Erythroblast (primary cell): ENCODE data around the gene HYCC1.

Experiments
- DNase-seq, 2 experiments: peaks; one replicate each; lab custom pipeline; 2025; lab: John Stamatoyannopoulos, UW
- GATA1 ChIP-seq: IDR thresholded peaks from 2 replicates; pipeline ENCODE4 v1.6.1; 2011; ENCODE audit warnings: low read depth, mild to moderate bottlenecking, control low read depth, low read length, moderate library complexity
- POLR2A ChIP-seq: IDR thresholded peaks from 2 replicates; pipeline ENCODE4 v1.6.1; 2011; ENCODE audit warnings: mild to moderate bottlenecking, low read length

The HYCC1 gene

DNA sequence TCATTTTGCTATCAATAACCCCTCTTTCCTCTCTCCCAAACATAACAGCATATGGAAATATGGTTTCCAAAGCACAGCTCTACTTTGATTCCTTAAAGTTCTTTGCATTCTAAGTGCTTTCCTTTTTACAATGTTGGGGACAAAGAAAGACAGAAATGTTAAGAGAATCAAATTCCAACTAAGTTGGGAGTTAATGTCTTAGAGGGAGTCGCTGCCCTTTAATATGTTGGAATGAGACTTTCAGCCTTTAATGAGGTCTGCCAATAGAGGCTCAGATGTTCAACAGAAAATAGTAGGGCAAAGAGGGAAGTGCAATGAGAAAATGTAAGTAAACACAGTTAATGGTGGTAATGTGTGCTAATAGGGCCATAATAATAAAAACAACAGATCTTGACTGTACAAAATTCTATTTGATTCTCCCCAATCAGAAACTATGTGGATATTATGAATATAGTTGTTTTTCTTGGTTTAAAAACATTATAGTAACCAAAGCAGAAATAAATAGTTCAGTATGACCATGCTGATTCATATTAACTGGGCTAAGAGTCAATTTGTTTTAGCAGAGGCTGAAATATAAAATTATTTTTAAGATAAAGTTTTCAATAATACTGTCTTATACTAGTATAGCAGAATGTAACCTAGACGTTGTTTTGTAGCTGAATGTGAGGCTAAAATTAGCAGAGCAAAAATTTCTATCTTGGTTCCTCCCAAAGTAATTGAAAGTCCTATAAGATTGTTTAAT is 10.3 kb downstream of the HYCC1 start:
- DNase-seq, result no peak
- TF ChIP-seq GATA1 (no peak), POLR2A (no peak)

DNA sequence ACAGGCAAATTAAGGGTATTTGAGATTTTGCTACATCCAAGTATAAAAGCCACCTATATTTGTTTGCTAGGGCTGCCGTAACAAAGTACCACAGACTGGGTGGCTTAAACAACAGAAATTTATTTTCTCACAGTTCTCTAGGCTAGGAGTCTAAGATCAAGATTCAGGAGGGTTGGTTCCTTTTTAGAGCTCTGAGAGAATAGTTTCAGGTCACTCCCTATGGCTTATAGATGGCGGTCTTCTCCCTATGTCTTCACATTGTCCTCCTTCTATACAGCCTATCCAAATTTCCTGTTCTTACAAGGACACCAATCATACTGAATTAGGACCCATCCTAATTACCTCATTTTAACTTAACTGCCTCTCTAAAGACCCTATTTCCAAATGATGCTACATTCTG is 11.2 kb downstream of the HYCC1 start:
- no peak for DNase-seq

DNA sequence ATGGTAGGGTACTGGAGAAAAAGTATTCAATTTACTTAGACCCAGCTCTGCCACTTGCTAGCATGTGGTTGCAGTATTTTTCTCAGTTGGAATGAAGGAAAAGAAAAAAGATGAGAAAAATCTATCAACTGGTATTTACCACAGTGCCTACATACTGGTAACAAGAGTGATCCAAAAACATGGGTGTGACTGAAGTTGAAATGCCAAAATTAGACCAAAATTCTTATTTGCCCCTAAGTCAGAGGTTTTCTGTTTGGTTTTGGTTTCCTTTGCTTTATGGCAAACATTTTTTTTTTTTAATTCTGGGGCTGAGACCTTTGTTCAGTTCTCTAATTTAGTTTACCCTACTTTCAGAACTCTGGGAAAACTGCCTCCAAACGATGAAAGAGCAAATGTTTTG is 12.3 kb downstream of the HYCC1 start:
- TF ChIP-seq GATA1, result no peak
- no peak for TF ChIP-seq POLR2A

More for the DNA sequence above, 11.2 kb downstream of the HYCC1 start:
- TF ChIP-seq GATA1 (no peak), POLR2A (no peak)

DNA sequence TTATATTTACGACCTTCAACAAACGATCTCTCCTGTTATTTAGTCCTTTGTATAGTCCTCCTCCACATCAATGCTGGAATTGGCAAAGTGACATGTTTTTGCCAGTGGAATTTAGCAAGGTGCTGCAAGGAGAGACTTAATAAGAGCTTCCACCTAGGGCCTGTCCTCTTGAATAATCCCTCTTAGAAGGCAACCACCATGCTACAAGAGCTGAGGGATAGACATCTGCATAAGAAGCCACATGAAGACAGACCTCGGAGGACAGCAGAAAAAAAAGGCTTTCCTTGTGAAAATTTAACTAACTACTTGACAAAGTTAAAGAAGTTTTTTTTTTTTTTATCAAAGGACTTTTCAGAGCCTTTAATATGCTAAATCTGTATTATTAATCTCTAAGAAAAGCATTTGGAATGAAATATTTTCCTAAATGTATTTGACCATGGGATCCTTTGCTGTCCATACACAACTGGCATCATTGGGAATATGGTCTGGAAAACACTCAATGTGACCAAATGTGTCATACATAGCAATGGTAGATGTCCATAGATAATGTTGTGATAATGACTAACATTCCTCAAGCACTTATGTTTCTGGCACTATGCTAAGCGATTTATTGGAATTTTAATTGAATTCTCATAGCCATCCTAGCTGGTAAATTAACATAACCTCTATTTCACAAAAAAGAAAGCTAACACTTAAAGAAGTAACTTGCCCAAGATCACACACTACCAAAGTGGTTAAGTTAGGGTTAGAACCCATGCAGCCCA is 13.2 kb downstream of the HYCC1 start:
- TF ChIP-seq POLR2A (no peak), GATA1 (no peak)
- no peak for DNase-seq

More for the DNA sequence above, 12.3 kb downstream of the HYCC1 start:
- DNase-seq, result no peak

DNA sequence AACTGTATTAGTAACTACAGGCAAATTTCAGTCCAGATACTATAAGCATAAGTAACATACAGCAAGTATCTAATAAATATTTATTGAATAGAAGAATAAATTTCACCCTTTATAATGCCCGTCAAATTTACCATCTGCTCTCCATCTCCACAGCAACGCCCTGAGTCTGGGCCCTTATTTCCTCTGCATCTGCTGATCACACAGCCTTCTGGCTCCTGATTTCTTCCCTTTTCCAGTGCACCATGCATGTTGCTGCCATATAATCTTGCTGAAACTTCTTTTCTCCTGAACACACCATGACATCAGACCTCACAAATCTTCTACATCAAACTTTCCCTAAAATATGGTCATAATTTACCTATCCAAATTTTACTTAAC is 15.4 kb downstream of the HYCC1 start:
- DNase-seq, result no peak
- no peak for TF ChIP-seq POLR2A
- no peak for TF ChIP-seq GATA1

DNA sequence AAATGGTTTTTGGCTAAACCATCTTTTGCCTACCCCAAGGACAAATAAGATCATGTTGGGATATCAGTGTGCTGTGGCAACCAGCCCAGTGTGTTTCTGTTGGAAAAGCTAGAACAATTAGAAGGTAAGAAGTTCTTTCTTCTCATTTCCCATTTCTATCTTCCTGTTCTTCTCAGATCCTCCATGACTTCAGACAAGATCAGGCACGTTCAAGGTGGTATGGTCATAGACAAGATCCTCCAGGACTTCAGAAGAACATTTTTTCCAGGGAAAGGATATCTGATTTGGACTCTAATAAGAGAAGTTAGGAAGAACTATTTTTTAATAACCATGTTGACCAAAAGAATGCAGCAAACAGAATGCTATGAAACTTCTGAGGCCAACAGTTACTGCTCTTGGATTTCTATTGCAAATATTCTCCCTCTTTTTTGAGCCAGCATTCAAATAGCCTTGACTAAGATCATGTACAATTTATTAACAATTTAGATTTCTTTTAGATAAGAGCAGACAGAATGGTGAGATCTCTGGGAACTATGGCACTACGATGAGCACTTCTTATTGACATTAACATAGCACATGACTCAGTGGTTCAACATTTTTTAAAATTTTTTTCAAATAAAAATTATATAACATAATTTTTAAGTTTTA is 15.9 kb downstream of the HYCC1 start:
- no peak for DNase-seq
- TF ChIP-seq GATA1, result no peak
- TF ChIP-seq POLR2A, result no peak

DNA sequence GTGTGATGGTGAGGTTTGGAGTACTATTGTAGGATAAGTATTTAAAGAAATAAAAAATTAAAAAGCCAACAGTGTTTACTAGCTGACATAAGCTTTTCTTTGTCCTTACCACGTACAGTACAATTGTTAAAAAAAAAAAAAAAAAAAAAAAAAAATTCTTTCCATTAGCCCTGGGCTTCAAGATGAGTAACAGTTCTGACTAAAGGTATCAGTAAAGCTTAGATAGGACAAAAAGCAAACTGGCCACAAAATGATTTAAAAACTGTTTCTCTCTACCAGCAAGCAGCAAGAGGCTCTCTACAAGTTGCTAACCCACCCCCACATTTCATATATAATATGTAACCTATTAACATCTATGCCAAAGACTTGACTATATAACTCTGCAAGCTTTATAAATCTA is 17.5 kb downstream of the HYCC1 start:
- TF ChIP-seq GATA1 (no peak), POLR2A (no peak)
- DNase-seq, result no peak

DNA sequence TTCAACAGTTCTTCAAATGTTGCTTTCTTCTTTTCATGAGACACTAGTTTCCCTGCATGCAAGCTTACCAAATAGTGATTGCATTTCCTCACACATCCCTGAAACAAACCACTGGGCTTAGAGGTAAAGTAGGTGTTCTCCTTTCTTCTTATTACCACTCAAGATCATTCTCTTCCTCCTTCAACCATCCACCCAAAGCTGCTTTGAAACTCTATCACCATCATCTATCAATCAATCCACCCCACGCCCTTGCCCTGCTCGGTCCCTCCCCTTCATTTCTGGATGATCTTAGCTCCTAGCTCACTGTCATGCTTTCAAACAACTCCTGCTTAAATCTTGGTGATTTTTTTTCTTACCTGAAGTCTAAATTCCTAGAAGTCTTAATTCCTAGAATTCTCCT is 18.9 kb downstream of the HYCC1 start:
- no peak for DNase-seq
- TF ChIP-seq POLR2A, result no peak
- no peak for TF ChIP-seq GATA1

DNA sequence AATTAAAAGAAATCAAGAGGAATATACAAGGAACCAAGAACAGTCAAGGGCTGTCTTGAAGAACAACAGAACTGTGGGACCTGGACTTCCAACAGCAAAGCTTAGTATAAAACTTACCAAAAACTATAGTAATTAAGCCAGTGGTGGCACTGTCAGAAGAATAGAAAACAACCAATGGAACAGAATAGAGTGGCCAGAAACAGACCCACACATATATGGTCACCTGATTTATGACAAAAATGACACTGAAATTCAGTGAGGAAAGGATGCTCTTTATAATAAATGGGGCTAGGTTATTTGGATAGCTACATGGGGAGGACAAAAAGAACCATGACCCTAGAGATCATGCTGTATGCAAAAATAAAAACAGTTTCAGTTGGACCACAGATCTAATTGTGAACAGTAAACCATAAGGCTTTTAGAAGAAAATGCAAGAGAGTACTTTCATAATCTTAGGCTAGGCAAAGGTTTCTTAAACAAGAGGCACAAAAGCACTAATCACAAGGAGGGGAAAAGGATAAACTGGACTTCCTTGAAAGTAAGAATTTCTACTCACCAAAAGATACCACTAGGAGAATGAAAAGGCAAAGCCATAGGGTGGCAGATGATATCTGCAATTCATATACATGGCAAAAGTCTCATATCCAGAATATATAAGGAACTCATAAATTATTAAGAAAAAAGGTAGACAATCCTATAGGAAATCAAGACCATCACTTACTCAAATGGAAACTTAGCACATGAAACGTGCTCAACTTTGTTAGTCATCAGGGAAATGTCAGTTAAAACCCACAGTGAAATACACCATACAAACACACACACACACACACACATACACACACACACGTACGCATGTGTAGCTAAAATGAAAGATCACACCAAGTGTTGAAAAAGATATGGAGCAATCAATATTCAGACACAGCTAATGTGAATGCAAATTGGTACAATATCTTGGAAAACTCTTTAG is 20.8 kb downstream of the HYCC1 start:
- no peak for TF ChIP-seq POLR2A
- no peak for TF ChIP-seq GATA1
- DNase-seq, result no peak

DNA sequence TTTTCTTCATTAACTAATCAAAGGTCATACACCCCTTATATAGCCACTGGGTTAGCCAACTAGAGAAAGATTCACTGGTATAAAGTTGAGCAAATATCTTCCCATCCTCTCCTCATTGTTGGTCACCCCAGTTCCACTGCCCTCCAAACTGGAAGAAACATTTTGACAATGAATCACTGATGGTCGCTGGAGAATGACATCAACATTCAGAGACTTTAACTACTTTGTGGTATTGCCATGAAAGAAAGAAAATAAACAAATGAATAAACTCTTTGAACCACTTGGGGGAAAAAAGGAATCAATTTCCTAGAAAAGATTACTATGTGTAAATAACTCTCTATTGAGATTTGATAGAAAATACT is 23.4 kb downstream of the HYCC1 start:
- TF ChIP-seq POLR2A, result no peak
- no peak for TF ChIP-seq GATA1
- DNase-seq, result no peak

DNA sequence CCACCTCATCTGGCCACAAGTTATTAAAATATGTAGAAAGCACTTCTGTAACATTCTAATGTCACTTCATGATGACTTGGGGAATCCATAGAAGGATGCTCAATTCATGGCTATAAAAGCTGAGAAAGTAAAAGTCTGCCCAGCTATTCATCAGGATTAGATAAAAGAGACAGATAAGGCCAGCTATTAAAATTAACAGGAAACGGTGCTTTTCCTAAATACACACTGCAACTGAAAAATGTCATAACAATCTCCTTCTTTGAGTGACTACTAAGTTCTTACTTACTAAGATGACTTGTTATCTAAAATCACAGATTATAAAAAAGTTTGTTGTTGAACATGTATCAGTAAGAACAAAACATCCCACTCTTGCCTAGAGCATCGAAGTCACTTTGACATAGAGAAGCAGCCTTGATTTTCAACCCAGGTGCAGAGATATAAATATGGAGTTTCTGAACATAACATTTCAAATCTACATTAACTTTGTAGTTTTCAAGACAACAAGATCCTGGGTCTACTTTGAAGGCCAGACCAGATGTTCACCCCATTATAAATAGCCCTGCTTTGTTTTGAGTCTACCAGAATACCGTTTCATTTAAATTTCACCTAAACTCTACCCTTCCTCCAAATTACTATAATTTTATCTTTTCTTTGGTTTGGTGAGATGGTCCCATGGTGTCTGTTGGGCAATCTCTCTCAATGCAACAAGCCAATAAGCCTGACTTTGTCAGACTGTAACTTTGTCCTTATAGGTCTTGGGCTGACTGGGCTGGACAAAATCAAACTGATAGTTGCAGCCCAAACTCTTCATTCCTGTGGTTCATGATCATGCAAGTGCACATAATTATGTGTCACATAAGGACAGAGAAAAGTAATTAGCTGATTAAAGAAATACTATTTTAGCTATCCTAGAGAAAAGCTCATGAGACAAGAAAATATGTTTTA is 24.0 kb downstream of the HYCC1 start:
- no peak for DNase-seq
- no peak for TF ChIP-seq GATA1
- TF ChIP-seq POLR2A, result no peak

DNA sequence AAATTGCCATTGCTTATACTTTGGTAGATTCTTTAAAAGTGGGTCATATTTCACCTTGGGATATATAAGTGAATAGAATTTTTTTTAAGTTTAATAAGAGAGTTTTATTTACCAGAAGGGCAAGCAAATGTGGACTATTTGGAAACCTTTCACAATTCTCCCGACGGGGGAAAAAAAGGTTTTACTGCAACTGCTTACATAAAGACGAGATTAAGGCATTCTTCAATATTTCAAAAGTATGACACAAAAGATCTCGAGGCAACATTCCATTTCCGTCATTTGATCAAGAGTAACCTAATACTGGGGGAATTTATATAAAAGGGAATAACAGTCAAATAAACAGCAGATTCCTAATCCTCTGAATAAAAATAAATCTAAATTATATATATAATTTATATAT is 28.5 kb downstream of the HYCC1 start:
- DNase-seq, result no peak
- TF ChIP-seq GATA1 (no peak), POLR2A (no peak)

DNA sequence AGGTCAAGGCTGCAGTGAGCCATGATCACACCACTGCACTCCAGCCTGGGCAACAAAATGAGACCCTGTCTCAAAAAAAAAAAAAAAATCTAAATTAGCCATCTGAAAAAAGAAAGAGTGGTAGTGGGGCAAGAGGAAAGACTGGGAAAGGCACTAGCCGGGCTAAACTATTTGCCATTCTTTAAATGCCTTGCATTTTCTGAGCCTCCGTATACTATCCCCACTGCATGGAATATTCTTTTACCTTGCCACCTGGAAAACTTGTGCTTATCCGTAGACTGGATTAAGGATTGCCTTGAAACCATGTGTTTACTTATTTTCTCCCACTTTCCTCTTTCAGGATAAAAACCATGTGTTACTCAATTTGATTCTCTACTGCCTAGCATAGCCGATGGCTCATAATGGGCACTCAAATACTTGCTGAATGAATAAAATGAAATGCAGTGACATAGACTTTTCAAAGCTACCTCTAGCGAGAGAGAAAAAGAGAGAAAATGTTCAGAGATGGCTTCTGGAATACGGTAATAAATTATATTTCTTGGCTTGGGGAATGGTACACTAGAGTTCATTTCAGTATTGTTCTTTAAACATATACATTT is 30.6 kb downstream of the HYCC1 start:
- TF ChIP-seq GATA1, result no peak
- TF ChIP-seq POLR2A, result no peak
- DNase-seq, result no peak
